Upper lobe of left lung (tissue), 4 donors: ENCODE measurements around the gene CEP89.

Experiments used
- EP300 ChIP-seq, 4 donors: sonication (generic); formaldehyde crosslinking; IDR thresholded peaks; one replicate each; pipeline ENCODE4 v1.5.1; 2017; ENCODE audit warnings: antibody characterized with exemption in 4 of 4, control low read depth in 2 of 4
- POLR2A ChIP-seq, 4 donors: fragments of 450-650 bp; IDR thresholded peaks; one replicate each; pipeline ENCODE4 v1.5.1; 2016 to 2017; ENCODE audit warnings: antibody characterized with exemption in 4 of 4, mild to moderate bottlenecking in 2 of 4
- POLR2AphosphoS5 ChIP-seq, 2 donors: sonication (generic); formaldehyde crosslinking; IDR thresholded peaks; one replicate each; pipeline ENCODE4 v1.5.1; 2017; ENCODE audit warnings: antibody characterized with exemption in 2 of 2

DNA sequence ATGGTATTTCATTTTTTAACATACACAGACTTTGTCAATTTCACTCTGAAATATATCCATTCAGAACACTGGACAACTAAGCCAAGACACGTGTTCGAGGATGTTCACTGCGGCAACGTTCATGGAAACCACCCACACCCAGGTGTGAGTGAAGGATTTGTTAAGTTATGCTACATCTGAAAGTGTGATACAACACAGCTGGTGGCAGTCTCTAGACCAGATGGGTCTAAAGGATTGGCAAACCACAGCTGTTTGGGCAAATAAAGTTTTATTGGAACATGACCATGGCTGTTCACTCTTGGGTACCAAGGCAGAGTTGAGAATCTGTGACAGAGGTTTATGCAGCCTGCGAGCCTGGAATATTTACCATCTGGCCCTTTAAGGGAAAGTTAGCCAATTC lies 114.2 kb downstream of the CEP89 start:
- TF ChIP-seq EP300 (IDR thresholded peaks at IDR 0.05): no peak
- TF ChIP-seq POLR2A (IDR thresholded peaks at IDR 0.05): no peak
- TF ChIP-seq POLR2AphosphoS5 (IDR thresholded peaks at IDR 0.05): no peak
